ENCODE results near the gene METAP2.
A peak's percentile ranks its signal among the peaks of the same experiment; 100 is the strongest.
"Not testable (repeated sequence)": the region's sequence is repeated elsewhere in the genome, so short reads cannot be mapped to it uniquely, and the experiment has no call there.

The METAP2 gene

DNA sequence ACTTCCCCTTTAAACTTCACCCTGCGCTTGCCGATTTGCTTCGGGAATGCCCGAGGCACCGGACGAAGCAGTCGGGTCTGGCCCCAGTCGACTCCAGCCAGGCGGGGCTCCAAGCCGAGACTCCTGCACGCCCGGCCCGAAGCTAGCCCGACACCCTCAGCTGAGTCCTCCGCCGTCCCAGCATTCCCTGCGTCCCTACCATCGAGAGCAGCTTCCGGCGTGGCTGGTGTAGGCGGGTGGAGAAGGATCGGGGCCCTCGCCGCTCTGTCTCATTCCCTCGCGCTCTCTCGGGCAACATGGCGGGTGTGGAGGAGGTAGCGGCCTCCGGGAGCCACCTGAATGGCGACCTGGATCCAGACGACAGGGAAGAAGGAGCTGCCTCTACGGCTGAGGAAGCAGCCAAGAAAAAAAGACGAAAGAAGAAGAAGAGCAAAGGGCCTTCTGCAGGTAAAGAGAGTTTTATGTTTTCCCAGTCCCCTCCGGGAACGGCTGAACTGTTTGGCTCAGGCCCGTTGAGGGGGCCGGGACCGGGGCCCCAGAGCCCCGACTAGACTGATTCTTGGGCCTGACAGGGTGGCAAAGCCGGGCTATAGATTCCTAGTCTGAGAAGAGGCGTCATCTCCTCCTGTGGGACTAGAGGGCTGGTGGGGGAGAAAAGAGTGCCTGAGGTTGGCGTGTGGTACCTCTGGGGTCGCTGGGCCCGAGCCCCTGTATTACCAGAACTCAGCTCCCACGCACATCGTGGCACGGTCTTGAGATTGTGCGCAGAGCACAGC, at the start of gene METAP2:
Gene METAP2 (plus strand): TSS at position 269 of the 776 bp plus-strand sequence. CDS start 28 bp downstream, at position 297.
- DNase-seq: peak; percentile 96 to 98

DNA sequence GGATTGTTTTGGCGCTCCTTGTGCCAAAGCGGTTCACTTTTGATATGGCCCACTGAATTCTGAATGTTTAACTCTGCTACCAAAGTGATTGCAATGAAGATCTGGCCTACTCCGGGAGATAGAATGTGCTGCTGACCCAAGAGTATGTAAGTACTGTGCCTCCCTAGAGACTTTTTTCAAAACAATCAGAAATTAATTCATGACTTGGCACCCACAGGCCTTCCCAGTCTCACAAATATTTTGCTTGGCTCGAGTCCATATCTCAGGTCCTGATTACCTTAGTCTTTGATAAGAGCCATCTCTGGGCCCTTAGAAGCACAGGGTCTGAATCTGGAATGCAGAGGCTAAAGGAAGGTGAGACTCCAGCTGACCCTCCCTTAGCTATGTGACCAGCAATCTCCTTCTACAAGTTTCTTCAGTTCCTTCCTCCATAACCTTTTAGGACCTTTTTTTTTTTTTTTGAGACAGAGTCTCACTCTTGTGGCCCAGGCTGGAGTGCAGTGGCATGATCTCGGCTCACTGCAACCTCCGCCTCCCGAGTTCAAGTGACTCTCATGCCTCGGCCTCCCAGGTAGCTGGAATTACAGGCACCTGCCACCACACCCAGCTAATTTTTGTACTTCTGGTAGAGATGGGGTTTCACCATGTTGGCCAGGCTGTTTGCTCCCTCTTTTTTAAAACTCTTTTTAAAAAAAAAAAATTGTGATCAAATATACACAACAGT, 49.5 kb upstream of the METAP2 start:
- DNase-seq: no peak

DNA sequence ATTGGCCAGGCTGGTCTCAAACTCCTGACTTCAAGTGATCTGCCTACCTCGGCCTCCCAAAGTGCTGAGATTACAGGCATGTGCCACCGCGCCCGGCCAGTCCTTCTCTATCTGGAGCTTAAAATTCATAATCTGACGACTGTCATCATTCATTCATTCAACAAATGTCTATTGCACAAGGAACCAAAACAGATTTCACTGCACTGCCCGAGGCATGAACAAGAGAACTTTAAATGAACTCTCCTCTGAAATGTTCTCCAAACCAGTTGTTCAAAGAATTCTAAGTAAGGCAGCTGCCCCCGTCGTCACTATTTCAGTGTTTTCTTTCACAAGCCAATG, 44.8 kb upstream of the METAP2 start:
- no peak for DNase-seq

DNA sequence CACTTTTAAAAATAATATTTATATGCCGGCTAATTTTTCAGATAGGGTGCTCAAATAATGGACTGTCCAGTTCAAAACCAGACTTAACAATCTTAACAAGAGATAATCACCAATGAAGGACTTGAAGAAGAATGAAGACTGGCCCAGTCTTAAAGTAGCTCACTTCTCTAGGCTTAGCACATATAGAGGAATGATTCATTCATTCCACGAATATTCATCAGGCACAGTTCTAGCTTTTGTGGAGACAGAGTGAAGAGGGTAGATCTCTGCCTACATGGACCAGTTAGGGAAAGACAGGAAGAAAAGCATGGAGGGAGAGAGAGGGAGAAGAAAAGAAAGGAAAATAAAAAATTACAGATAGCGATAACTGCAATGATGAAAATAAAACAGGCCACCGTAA, 42.8 kb upstream of the METAP2 start:
- no peak for DNase-seq

DNA sequence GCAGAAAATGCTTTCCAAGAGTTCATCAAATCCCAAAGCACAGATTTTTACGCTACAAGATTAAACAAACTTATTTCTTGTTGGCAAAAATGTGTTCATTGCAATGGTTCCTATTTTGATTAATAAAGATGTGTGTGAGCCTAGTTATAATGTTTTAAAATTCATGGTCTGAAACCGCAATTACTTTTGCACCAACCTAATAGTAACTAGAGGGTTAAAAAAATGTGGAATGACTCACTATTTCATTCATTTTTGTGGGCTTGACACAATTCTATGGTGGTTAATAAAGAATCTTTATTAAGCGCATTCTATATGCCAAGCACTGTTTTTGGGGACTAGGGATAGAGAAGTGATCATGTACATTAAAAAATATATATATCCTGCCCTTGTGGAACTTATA, 38.6 kb upstream of the METAP2 start:
- DNase-seq: no peak

DNA sequence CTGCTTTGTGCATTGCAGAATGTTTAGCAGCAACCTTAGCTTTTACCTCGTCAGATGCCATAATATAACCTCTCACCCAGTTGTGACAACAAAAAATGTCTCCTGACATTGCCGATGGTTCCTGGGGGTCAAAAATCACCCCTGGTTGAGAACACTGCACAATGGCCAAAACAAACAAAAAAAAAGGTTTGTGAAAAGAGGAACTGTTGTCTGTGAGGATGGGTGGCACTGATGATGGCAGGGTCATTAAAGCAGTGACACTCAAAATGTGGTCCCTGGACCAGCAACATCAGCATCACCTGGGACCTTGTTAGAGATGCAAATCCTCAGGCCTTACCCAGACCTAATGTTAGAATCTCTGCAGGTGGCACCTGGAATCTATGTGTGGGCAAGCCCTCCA, 36.4 kb upstream of the METAP2 start:
- DNase-seq: no peak

DNA sequence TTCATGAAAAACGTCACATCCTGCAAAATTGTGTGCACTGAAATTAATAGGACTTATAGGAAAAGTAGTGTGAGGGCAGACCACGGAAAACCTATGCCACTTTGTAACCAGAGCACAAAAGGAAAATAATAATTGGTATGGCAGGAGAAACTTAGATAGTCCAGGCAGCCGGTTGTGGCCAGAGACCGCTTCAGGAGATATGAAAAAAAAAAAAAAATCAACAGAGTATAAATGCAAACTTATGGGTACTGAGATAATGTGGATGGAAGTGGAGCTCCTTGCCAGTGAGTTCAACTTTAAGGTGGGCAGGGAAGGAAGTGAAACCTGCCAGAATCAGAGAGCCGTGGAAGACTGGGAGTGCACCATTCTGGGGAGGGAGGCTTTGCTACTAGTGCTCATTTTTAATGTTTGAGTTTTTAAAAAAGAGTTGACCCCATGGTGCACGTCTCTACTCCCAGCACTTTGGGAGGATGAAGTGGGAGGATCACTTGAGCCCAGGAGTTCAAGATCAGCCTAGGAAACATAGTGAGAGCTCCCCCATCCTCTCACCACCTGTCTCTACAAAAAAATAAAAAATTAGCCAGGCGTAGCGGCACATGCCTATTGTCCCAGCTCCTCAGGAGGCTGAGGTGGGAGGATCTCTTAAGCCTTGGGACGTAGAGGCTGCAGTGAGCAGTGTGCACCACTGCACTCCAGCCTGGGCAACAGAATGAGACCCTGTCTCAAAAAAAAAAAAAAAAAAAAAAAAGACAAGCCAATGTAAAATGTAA, 34.3 kb upstream of the METAP2 start:
- no peak for DNase-seq

DNA sequence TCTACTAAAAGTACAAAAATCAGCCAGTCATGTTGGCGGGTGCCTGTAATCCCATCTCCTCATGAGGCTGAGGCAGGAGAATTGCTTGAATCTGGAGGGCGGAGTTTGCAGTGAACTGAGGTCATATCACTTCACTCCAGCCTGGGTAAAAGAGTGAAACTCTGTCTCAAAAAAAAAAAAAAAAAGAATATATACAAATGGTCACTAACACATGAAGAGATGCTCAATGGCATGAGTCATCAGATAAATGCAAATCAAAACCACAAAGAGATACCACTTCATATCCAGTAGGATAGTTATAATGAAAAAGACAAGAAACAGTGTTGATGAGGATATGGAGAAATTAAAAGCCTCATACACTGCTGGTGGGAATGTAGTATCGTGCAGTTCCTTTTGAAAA, 33.6 kb upstream of the METAP2 start:
- DNase-seq: peak in 1 of 2 experiments; percentile 31

DNA sequence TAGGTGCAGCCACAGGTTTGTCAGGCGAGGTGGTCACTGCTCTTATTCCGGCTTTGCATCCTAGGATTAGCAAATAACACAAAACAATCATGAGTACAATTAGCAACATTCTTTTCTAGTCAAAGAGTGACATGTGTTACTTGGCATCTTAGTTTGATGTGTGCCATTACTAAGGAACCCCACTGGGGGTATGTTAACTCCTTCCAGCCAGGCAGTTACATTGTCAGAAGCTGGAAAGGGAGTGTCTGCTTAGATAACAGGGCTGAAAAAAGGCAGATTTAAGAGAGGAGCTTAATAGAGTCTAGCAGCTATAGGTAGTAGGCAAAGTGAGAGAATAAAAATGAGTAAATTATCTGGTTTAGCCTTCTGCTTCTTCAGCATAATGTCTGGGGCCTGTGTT, 30.5 kb upstream of the METAP2 start:
- no peak for DNase-seq

DNA sequence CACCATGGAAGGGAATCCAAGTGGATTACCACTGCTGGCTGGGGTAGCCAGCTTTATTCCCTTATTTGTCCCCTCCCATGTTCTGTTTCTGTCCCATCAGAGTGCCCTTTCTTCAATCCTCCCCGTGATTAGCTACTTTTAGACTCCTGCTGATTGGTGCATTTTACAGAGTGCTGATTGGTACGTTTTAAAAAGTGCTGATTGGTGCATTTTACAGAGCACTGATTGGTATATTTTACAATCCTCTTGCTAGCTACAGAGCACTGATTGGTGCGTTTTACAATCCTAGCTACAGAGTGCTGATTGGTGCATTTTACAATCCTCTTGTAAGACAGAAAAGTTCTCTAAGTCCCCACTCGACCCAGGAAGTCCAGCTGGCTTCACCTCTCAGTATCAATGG, 28.9 kb upstream of the METAP2 start:
- DNase-seq: not testable (repeated sequence)

DNA sequence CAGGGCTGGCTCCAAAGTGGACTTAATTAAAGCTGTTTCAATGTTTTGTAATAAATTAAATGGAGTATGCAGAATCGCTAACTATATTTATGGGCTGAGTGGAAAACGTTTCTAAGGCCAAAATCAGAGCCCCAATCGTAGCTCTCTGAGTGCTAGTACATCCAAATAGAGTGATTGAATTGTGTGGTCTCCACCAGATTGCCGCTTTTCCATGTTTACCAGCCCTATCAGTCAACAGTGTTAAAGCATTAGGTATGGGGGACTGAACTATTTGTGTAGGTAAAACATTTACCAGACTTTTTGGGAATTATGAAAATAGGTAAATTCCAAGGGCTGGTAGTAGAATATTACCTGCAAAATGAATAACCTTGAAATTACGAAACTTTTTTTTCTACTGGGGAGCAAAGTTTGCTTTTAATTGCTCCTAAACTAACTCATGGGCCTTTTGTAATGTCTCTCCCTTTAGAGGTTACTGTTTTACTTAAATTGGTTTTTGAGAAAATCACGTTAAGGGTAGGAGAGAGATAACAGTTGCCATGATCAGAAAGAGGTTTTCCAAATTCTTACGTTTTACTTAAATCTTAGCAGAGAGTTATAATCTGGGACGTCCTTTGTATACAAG, 28.0 kb upstream of the METAP2 start:
- DNase-seq: no peak

DNA sequence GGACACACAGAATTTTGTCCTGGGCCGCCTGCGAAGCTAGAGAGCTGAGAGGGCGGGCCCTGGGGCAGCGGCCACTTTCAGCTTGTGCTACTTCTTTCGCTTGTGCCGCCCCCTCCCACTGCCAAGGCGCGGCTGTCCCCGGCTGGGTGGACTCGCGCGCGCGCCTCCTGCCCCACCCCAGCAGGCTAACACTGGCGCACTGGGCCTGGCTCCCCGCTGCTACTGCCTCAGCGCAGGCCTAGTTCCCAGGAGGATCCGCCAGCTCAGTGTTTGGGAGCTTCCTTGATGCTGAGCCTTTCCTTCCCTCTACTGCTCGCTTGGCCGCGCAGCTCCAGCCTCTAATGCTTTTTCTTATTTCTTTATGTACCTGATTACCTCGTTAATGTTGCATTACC, 27.4 kb upstream of the METAP2 start:
- no peak for DNase-seq

DNA sequence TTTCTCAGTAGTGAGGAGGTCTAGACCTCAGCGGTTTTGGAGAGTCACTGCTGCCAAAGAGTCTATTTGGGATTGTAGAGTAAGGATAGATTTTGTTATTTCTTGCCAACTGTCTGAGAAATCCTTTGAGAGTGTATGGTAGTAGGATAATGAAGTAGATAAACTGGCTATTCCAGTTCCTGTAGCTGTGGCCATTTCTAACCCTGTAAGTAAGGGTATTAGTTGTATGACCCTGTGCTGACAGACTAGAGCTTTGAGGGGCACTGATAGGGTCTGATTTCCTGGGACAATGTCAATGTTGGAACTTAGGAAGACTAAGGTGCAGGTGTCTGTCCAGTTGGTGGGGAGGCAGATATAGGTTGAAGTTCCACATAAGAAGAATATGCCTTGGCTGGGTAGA, 24.3 kb upstream of the METAP2 start:
- peak in 1 of 2 experiments; percentile 20 for DNase-seq

DNA sequence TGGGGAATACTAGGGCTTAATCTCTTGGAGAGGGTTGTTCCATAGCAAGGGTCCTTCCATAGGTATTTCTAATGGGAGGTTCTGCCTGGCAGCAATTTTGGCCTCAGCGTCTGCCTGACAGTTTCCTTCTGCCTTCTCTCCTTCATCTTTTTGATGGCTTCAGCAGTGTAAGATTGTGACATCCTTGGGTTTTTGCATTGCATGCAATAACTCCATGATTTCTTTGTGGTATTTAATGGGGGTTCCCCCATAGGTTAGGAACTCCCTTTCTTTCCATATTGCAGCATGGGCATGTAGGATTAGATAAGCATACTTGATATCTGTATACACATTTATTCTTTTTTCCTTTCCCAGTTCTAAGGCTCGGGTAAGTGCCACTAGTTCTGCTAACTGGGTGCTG, 21.5 kb upstream of the METAP2 start:
- DNase-seq: not testable (repeated sequence)

DNA sequence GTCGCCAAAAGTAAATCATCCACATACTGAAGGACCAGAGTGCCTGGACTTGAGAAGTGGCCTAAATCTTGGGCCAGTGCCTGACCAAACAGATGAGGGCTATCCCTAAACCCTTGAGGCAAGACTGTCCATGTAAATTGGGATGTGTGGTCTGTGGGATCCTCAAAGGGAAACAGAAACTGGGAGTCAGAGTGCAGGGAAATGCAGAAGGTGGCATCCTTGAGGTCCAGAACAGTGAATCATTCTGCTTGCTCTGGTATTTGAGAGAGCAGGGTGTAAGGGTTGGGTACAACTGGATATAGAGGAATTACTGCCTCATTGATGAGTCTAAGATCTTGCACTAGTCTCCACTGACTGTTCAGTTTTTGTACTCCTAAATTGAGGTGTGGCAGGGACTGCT, 20.1 kb upstream of the METAP2 start:
- not testable (repeated sequence) for DNase-seq

DNA sequence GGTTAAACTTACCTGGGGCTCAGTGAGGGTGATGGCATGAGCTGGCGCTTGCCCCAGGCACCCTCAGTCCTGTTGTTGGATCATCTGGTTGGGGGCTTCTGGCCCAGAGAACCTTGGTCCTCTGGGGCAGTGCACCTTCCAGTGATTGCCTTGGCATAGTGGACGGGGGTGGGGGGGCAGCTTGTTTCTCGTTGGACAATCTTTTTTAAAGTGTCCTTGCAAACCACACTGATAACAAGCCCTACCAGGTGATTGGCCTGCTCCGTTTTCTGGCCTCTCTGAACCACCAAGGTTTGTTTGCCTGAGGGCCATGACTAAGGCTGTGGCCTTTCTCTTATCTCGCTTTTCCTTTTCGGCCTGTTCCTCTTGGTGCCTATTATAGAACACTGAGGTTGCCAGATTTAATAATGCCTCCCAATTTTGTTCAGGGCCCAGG, 19.2 kb upstream of the METAP2 start:
- not testable (repeated sequence) for DNase-seq

DNA sequence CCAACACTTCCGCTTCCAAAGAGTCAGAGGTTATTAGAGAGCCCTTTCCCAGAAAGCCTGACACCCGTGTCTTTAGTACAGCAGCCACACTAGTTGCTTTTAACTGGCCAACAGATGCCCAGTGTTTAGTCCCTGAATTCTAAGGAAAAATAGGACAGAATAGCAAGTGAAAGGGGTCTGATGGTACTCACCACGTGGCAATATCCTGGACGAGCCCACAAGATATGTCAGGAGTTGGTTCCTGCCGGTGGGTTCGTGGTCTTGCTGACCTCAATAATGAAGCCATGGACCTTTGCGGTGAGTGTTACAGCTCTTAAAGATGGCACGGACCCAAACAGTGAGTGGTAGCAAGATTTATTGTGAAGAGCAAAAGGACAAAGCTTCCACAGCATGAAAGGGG, 16.3 kb upstream of the METAP2 start:
- DNase-seq: not testable (repeated sequence)

DNA sequence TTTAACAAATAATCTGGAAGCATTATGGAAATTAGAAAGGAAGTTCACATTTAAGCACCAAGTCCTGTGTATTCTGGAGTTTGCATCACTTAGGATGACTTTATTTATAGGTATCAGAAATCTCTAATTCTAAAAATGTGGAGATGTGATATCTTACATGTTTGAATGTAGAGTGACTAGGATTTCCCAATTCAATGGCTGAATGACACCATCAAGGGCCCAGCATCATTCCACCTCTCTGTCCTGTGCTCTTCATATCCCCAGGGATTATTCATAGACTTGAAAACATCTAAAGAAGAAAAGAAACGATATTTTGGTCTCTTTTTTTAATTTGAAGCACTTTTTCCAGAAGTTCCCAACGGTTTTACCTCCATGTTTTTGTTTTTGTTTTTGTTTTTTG, 15.2 kb upstream of the METAP2 start:
- DNase-seq: no peak

DNA sequence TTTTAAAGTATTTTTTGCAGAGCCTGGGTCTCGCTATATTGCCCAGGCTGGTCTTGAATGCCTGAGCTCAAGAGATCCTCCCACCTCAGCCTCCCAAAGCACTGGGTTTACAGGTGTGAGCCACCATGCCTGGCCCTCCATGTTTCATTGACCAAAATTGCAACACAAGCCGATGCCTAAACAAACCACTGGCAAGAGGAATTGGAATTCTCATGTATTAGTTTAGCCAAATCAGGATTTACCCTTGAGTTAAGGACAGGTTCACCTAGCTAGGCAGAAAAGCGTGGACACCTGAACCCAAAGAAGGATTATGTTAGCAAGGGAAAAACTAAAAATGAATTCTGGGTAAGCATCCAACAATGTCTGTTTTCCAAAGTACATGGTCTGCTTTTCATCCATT, 14.6 kb upstream of the METAP2 start:
- DNase-seq: no peak

DNA sequence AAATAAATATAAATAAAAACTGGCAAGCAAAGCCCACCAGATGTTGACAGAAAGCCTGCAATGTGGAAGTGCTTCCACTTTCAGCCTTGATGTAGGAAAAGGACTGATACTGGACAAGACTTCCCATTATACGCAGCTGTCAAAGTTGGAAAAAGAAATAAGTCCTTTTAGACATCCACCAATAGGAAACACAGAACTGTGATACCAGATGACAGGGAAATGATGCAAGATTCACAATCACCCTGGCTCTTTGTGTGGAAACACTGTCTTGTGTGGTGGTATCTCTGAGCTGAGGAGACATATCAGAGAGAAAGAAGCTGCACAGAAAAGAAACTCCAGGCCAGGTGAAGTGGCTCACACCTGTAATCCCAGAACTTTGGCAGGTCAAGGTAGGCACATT, 13.8 kb upstream of the METAP2 start:
- DNase-seq: no peak

DNA sequence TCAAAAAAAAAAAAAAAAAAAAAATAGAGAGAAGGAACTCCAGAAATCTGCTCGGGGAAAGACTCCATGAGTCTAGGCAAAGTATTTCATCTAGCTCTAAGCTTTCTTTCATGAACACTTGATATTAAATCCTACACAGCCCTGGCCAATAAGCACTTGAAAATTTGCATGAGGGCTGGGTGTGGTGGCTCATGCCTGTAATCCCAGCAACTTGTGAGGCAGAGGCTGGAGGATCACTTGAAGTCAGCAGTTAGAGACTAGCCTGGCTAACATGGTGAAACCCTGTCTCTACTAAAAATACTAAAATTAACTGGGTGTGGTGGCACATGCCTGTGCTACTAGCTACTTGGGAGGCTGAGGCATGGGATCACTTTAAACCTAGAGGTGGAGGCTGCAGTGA, 13.1 kb upstream of the METAP2 start:
- DNase-seq: peak in 1 of 2 experiments; percentile 28

DNA sequence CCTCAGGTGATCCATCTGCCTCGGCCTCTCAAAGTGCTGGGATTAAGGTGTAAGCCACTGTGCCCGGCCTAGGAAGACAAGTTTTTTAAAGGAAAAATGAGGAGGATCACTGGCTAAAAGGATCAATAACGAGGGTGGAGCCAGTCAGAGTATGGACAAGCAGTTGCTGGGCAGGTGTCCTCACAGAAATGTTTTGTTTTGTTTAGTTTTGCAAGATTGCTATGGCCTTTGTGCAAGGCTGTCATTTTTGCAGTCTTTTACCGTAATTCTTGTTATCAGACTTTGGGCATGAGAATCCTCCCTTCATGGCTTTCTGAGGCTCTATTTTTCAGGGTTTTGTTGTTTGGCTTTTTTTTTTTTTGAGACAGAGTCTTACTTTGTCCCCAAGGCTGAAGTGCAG, 11.9 kb upstream of the METAP2 start:
- no peak for DNase-seq

DNA sequence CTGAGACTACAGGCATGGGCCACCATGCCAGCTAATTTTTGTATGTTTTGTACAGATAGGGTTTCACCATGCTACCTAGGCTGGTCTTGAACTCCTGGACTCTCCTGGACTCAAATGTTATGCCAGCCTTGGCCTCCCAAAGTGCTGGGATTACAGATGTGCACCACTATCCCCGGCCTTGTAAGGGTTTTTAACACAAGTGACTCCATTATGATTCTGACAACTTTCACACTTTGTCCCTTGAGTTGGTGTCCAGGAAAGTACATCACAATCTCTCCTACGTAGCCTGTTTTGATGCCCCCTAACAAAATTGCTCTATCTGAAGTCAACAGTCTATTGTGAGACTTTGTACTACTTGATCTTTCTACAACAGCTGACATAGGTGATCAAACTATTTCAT, 11.4 kb upstream of the METAP2 start:
- no peak for DNase-seq

All from NCI-H526 (cell line).